Fibroblast of lung (primary cell): ENCODE measurements around the gene GNG13.

Experiments
- EZH2 ChIP-seq: IDR thresholded peaks from 2 replicates; pipeline ENCODE4 v1.5.1; 2012; ENCODE audit warnings: low read length, control low read depth, mild to moderate bottlenecking; ENCODE audit errors: missing control alignments
- TF ChIP-seq, protein P1 (sequence below), 2 donors: IDR thresholded peaks in 1 of 2; conservative IDR thresholded peaks in 1 of 2; 1 replicate in 1 of 2; 2 replicates in 1 of 2; pipeline ENCODE4 v1.5.1; 2011 to 2012; ENCODE audit warnings: low read length in 2 of 2, control low read depth in 1 of 2, inconsistent platforms in 1 of 2, low read depth in 1 of 2, mild to moderate bottlenecking in 1 of 2

DNA sequence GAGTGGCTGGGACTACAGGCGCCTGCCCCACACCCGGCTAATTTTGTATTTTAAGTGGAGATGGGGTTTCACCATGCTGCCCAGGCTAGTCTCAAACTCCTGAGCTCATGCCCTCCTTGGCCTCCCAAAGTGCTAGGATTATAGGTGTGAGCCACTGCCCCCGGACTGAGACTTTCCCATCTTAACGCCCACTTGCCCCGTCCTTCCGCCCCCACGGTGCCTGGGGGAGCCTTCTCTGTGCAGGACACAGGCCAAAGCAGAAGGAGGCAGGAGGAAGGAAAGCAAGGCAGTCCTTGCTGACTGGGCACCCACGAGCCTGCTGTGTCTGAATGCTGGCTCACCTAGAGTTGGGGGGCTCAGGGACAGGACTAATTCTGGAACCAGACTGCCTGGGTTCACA is 17.6 kb upstream of the GNG13 start:
- TF ChIP-seq, protein P1, sequence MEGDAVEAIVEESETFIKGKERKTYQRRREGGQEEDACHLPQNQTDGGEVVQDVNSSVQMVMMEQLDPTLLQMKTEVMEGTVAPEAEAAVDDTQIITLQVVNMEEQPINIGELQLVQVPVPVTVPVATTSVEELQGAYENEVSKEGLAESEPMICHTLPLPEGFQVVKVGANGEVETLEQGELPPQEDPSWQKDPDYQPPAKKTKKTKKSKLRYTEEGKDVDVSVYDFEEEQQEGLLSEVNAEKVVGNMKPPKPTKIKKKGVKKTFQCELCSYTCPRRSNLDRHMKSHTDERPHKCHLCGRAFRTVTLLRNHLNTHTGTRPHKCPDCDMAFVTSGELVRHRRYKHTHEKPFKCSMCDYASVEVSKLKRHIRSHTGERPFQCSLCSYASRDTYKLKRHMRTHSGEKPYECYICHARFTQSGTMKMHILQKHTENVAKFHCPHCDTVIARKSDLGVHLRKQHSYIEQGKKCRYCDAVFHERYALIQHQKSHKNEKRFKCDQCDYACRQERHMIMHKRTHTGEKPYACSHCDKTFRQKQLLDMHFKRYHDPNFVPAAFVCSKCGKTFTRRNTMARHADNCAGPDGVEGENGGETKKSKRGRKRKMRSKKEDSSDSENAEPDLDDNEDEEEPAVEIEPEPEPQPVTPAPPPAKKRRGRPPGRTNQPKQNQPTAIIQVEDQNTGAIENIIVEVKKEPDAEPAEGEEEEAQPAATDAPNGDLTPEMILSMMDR (conservative IDR thresholded peaks at IDR 0.05 in 1 of 2, IDR thresholded peaks at IDR 0.05 in 1 of 2; ENCODE audit: low read depth in 1 of 2, low read length in 2 of 2): no peak
- TF ChIP-seq EZH2: no peak
